ENCODE data around the gene ACAA1. TPM values are rescaled to one million over a fixed set of nuclear protein-coding genes. Genes with fewer than 3 reads are reported as not detected.
"Not testable (repeated sequence)": the region's sequence is repeated elsewhere in the genome, so short reads cannot be mapped to it uniquely, and the experiment has no call there.

Gene ACAA1, protein sequence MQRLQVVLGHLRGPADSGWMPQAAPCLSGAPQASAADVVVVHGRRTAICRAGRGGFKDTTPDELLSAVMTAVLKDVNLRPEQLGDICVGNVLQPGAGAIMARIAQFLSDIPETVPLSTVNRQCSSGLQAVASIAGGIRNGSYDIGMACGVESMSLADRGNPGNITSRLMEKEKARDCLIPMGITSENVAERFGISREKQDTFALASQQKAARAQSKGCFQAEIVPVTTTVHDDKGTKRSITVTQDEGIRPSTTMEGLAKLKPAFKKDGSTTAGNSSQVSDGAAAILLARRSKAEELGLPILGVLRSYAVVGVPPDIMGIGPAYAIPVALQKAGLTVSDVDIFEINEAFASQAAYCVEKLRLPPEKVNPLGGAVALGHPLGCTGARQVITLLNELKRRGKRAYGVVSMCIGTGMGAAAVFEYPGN
- polyA plus RNA-seq (ENCODE audit: insufficient read length in 4 of 4) = 100 to 1,000 TPM; 114 to 143 (median 128) TPM

DNA sequence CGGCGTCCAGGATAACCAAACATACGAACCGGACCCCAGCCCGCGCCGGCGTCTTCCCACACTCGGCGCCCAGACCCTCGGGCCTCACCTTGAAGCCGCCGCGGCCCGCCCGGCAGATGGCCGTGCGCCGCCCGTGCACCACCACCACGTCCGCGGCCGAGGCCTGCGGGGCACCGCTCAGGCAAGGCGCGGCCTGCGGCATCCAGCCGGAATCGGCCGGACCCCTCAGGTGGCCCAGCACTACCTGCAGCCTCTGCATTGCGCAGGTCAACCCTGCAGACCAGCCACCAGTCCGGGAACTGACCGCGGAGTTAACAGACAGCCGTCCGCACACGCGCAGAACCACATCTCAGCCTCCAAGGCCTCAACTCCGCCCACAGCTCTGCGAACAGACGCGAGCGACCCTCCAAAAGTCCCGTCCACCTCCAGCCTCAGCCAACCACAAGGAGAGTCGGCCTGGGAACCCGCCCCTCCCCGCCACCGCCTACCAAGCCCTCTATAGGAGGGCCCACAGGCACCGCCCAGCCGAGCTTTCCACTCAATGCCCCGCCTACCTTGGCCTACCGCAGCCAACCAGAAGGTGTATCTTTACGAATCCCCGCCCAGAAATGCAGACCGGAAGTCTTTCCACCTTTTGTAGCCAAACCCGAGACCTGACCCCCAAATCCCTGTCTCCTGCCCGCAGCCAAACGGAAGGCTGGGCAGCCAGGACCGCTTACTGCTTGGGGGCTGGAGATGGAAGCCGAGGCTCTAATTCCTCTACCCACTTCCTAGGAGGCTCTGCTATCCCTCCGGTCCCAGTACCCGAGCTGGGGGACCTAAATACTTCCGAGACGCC is at the start of gene ACAA1:
ACAA1 (minus strand) TSS at position 351 of the 838 bp plus-strand sequence; CDS start at position 259, 92 bp downstream.
- peak; percentile 95 to 98 (median 97) for DNase-seq (ENCODE audit: low read depth in 4 of 4, low spot score in 3 of 4)

DNA sequence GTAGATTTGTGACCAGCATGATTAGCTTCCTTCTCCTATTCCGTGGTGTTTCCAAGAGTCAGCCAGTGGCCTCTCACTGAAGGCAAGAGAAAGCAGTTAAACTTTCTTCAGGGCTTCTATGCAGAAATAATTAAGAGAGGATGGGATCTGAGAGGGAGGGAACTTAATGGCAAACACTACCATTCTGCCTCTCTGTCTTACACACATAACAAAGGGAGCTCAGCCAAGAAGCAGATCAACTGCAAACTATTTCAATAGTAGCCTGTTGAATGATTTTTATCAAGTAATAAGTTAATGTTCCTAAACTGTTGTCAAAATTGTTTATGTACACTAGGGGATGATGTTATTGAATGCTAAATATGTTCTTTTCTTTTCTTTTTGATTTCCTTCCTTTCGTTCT is 40.3 kb upstream of the ACAA1 start:
- DNase-seq (ENCODE audit: low read depth in 4 of 4, low spot score in 3 of 4) = no peak

DNA sequence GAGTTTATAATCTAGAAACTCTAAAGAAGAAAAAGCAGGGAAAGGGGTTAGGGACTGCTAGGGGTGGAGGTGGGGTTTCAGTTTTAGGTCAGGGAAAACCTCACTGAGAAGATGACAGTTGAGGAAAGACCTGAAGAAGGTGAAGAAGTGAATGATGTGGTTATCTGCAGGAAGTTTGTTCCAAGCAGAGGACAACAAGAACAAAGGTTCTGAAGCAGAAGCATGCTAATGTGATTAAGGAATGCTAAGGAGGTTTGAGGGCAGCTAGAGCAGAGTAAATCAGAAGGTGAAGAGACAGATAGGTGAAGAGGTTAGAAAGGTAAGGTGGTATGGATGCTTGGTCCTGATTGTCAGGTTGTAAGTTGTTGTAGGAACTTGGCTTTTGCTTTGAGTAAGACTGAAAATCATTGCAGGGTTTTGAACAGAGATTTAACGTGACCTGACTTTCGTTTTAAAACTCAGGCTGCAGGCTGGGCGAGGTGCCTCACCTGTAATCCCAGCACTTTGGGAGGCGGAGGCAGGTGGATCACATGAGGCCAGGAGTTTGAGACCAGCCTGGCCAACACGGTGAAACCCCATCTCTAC is 37.0 kb upstream of the ACAA1 start:
- DNase-seq (ENCODE audit: low read depth in 4 of 4, low spot score in 3 of 4) = no peak

DNA sequence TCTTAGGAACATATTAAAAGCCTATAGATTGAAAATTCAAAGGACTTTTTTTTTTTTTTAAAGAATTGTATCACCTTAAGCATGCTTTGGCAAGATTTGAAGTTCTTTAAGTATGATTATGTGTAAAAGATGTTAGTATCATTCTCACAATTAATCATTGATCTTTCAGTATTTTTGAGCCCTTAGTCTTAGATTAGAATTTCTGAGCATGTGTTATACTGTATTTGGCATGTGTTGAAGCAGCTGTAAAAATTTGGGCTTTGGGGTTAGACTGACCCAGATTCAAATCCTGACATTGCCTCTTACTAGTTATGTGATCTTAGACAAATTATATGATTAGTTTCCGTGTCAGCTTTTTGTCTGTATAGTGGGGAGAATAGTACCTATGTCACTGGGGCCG is 34.7 kb upstream of the ACAA1 start:
- DNase-seq (ENCODE audit: low read depth in 4 of 4, low spot score in 3 of 4) = no peak

DNA sequence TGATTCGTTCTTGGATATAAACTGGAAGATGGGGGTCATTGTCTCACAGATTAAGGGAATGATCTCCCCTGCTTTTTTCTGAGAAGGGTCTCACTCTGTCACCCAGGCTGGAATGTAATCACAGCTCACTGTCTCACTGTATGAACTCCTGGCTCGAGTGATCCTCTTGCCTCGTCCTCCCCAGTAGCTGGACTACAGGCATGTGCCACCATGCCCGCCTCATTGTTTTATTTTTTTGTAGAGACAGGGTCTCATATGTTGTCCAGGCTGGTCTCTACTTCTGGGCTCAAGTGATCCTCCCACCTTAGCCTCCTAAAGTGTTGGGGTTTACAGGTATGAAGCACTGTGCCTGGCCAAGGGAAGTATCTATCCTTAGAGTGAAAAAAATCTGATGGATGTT is 33.8 kb upstream of the ACAA1 start:
- DNase-seq (ENCODE audit: low read depth in 4 of 4, low spot score in 3 of 4) = no peak

DNA sequence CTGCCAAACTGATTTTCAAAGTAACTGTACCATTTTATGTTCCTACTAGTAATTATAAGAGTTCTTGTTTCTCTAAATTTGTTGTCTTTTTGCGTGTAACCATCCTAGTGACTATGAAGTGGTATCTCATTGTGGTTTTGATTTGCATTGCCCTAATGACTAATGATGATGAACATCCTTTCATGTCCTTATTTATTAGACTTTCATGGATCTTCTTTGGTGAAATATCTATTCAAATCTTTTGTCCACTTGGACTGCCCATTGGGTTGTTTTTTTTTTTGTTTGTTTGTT is 32.0 kb upstream of the ACAA1 start:
- no peak for DNase-seq (ENCODE audit: low read depth in 4 of 4, low spot score in 3 of 4)

DNA sequence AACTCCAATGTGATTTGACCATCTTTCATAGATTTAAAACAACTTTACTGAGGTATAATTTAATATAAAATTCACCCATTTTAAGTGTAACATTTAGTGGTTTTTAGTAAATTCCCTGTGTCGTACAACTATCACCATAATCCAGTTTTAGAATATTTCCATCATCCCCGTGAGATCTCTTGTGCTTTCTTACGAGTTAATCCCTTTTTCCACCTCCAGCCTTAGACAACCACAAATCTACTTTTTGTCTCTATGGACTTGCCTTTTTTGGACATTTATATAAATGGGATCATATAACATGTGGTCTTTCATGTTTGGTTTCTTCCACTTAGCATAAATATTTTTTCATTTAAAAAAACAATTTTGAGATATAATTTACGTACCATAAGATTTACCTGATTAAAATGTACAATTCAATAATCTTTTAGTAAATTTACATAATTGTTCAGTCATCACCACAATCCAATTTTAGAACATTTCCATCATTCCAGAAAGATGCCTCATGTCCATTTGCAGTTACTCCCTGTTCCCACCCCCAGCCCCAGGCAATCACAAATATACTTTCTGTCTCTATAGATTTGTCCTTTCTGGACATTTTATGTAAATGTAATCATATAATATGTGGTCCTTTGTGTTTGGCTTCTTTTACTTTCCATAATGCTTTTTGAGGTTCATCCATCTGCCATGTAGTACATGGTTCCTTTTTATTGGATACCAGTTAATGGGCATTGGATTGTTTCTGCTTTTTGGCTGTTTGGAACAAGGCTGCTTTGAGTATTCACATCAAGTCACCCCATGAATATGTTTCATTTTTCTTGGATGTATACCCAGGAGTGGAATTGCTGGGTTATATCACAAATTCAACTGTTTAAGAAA is 31.5 kb upstream of the ACAA1 start:
- no peak for DNase-seq (ENCODE audit: low read depth in 4 of 4, low spot score in 3 of 4)

DNA sequence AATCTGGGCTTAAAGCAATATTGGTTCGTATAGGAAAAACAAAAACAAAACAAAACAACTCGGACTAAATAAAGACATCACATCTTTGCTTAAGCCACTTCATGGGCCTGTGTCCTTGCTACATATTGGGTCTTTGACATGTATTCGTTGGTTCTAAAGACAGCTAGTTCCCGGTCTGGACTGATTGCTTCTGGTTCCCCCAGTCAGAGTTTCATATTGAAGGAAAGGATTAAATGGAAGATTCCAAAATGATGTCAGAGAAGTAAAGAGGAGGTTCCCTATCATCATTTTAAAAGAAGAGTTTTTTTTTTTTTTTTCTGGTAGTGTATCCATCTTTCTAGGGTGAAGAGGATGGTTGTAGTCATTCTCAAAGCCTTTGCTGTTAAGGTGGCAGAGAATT is 30.7 kb upstream of the ACAA1 start:
- no peak for DNase-seq (ENCODE audit: low read depth in 4 of 4, low spot score in 3 of 4)

DNA sequence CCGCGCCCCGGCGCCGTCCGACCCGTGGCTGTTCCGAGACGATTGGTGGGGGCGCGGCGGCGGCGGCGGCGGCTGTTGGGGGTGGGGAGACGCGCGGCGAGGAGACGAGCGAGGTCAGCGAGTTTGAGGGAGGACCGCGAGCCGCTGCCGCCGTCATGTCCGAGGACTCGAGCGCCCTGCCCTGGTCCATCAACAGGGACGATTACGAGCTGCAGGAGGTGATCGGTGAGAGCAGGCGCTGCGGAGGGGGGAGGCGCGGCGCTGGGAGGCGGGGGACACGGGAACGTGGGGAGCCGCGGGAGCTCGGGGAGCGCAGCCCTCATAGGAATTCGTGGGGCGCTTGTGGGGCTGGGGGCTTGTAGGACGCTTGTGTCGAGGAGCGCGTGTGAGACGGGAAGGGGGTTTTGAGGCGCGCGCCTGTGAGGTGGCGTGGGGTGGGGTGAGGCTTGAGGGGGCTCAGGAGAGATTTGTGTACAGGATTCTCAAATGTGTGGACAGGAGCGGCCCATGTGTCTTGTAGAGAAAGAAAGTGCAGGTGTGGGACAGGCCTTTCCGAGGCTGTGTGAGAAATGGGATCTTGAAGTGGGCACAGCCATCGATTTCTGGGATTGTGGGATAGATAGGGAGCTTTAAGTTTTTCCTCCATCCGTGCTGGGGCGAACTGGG is 28.9 kb upstream of the ACAA1 start:
- DNase-seq (ENCODE audit: low read depth in 4 of 4, low spot score in 3 of 4) = peak in 1 of 4 donors; percentile 38

DNA sequence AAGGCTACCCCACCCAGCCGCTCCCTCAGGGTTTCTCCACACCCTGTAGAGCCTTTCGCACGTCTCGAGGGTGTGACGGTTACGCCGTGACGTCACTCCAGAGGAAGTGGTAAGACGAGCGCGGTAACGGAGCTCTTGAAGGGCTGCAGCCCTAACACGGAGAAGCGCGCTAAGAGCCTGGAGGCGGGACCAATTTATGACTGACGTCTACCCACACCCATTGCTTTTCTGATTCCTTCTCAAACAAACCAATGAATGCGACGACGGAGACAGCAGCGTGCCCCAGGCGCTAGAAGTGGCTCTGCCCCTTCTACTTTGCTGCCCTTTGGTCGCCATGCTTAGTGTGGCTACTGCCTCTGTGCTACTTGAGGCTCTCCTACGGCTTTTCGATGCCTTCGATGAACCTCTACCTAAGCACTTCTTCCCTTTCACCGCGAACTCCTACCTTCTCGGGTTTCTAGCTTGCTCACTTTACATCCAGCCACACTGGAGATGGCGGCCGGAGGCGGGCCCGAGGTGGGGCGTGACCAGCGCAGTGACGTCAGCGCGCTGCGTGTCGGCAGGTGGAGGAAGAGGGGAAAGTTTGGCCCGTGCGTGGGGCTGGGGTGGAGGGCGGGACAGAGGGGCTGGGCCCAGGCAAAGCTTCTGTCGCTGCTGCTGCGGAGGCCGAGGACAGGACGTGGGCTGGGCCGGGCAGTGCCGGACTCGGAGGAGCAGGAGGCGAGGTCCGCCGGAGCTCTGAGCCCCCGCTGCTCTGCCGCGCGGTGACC is 28.2 kb upstream of the ACAA1 start, which contains the start of gene OXSR1:
OXSR1 (plus strand) TSS at position 586 of the 770 bp plus-strand sequence. CDS start 340 bp downstream, outside the sequence.
- peak; percentile 98 to 100 (median 99) for DNase-seq (ENCODE audit: low read depth in 4 of 4, low spot score in 3 of 4)

DNA sequence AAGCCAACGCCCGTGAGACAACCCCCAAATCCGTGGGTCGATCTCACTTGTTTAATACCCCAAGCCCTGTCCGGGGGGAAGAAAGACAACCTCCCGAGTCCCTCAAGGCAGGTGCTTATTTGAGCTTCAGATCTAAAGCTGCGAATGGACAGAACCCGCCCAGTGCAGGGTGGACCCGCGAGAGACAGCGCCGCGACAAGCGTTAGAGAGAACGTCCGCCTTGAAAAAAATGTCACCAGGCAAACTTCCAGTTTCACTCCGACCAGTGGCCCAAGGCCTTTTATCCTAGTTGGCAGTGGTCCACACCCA is 27.7 kb upstream of the ACAA1 start:
- DNase-seq (ENCODE audit: low read depth in 4 of 4, low spot score in 3 of 4) = no peak

DNA sequence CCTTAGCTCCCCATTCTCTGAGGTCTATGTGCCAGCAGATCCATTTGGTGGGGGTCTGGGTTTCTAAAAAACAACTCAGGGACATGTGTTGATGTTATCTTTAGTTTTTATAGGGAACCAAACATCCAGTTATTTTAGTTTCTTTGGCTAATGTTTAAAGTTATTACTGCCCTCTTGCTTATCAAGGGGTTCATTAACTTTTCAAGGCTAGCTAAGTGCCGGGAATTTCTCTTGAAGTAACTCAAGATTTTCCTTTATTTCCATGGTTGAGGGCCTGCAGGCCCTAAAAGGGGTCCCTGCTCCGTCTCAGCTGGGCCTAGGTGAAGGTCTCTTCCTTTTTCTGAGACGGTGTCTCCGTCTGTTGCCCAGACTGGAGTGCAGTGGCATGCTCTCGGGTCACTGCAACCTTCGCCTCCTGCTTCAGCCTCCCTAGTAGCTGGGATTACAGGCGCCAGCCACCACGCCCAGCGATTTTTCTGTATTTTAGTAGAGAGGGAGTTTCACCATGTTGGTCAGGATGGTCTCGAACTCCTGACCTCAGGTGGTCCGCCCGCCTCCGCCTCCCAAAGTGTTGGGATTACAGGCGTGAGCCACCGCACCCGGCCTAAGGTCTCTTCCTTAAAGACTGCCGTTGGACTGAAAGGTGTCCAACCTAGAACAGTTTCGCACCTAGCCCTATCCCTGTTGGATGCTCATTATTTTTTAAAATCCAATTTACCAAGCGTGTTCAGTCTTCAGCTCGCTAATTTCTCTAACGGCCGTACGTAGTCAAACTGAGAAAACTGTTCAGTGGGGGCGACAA is 27.1 kb upstream of the ACAA1 start:
- no peak for DNase-seq (ENCODE audit: low read depth in 4 of 4, low spot score in 3 of 4)

DNA sequence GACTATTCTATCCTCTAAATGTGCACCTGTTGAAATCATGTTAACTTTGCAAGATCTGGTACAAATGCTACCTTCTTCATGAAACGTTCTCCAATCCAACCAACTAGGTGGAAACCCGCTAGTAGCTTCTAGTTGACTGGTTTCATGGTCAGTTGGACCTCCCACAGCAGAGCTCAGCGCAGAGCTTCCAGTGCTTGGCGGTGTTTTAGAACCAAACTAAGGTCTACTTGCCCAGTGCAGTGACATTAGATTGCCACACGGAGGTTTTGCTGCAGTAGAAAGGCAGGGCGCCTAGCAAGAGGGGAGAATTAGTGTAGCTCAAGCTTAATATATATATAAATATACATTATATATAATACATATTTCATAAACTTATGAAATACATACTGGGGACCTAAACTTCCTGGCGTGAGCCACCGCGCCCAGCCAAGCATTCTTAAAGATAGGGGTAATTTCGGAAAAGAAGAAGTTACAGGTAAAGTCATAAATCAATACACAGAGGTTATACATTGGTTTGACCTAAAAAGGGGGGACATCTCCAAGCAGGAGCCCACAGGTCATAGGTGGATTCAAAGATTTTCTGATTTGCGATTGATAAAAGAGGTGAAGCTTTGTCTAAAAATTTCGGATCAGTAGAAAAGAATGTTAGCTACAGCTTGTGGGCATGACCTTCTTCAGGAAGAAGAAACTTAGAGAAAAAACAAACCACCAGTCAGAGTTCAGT is 26.4 kb upstream of the ACAA1 start:
- DNase-seq (ENCODE audit: low read depth in 4 of 4, low spot score in 3 of 4) = no peak

DNA sequence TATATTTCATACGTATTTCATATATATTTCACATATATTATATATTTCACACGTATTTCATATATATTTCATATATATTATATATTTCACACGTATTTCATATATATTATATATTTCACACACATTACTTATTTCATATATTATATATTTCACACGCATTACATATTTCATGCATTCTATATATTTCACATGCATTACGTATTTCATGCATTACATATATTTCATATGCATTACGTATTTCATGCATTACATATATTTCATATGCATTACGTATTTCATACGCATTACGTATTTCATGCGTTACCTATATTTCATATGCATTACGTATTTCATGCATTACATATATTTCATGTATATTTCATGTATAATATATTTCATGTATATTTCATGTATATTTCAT is 23.8 kb upstream of the ACAA1 start:
- not testable (repeated sequence) for DNase-seq (ENCODE audit: low read depth in 4 of 4, low spot score in 3 of 4)

DNA sequence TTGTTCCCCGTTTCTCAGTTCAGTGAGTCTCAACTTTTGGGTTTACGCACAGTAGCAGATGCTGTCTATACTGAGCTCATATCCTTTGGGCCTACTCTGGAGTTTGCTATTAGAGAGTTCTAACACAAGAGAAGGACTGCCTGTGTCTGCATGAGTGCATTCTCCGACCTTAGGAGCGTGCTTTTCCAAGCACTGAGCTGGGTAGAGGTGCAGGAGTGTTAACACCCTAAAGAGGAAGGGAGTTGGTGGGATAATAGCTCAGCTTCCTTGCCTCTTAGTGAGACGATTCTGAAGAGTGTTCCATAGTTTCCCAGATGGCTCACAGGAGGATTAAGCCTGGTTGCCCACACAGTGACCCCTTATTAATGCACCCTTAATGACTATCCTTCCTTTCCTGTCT is 21.5 kb upstream of the ACAA1 start:
- no peak for DNase-seq (ENCODE audit: low read depth in 4 of 4, low spot score in 3 of 4)

DNA sequence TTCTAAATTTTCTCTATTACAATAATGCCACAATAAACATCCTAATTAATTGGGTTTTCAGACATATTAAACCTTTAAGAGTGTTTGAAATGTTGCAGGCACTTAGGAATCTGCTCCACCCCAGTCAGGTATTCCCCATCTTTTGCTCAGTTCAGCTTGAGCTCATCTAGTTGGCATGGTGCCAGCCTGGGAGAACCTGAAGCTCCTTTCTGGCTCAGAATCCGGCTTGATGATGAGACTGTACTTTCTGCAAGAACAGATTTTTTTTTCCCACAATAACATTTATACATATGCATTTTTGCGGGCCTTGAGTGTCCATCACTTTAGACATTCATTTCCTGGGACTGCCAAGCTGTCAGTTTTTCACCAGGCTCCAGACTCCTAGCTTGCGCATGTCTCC is 20.7 kb upstream of the ACAA1 start:
- DNase-seq (ENCODE audit: low read depth in 4 of 4, low spot score in 3 of 4) = no peak

DNA sequence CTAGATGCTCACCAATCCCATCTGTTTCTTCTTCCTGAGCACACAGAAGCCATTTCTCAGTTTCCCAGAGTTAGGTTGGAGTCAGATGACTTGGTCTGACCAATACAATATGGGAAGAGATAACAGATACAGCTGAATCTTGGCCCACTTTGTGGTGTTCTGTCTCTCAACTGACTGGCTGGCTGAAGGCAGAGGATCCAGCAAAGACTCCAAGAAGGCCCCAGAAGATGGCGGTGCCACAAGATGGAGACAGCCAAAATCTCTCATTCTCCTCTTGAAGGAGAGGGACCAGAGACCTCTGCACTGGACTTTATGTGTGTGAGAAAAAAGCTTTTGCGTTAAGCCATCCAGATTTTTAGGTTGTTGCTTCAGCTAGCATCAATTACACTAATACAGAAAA is 20.2 kb upstream of the ACAA1 start:
- no peak for DNase-seq (ENCODE audit: low read depth in 4 of 4, low spot score in 3 of 4)

DNA sequence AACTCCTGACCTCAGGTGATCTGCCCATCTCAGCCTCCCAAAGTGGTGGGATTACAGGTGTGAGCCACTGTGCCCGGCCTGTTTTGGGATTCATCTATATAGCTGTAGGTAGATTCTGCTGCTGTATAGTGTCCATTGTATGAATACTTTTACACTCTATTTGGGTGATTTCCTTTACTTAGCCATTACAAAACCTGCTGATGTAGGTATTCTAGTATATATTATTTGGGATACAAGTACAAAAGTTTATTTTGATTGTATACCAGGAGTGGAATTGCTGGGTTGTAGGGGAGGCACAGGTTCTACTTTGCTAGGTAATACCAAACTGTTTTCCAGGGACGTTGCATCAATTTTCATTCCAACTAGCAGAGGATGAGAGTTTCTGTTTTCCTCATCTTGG is 18.9 kb upstream of the ACAA1 start:
- no peak for DNase-seq (ENCODE audit: low read depth in 4 of 4, low spot score in 3 of 4)
